Measurements from ENCODE around the gene ZNF837. TPM values are rescaled to one million over a fixed set of nuclear protein-coding genes. Genes with fewer than 3 reads are reported as not detected.

Gene ZNF837
- total and polyA plus RNA-seq, 2 of the 13 experiments (the other 11 are each of a cell fraction or from before 2014, with no cell fraction given) = 0.29 to 1.3 TPM

- no peak for TF ChIP-seq FOSL1 (CRISPR knock-in tag; IDR thresholded peaks at IDR 0.05; ENCODE audit: borderline replicate concordance)
- TF ChIP-seq TRIM22 (IDR thresholded peaks at IDR 0.05) = no peak
- peak; percentile 12; the same call in 1 of the 2 replicates for TF ChIP-seq DR1 (CRISPR knock-in tag; IDR thresholded peaks at IDR 0.05)
- TF ChIP-seq ZNF205 (CRISPR knock-in tag; IDR thresholded peaks at IDR 0.05) = no peak
- no peak for TF ChIP-seq ARNT (IDR thresholded peaks at IDR 0.05)
- TF ChIP-seq ZNF574 (CRISPR knock-in tag; IDR thresholded peaks at IDR 0.05) = 0 out of 2 replicates have a peak, but pooled peaks have one; percentile 3
- TF ChIP-seq, protein P1, sequence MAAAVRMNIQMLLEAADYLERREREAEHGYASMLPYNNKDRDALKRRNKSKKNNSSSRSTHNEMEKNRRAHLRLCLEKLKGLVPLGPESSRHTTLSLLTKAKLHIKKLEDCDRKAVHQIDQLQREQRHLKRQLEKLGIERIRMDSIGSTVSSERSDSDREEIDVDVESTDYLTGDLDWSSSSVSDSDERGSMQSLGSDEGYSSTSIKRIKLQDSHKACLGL (CRISPR knock-in tag; IDR thresholded peaks at IDR 0.05) = peak; percentile 15
- 0 out of 2 replicates have a peak, but pooled peaks have one; percentile 5 for TF ChIP-seq KMT2A (CRISPR knock-in tag; IDR thresholded peaks at IDR 0.05)
- TF ChIP-seq THAP9 (CRISPR knock-in tag; IDR thresholded peaks at IDR 0.05; ENCODE audit: borderline replicate concordance) = 0 out of 2 replicates have a peak, but pooled peaks have one; percentile 28
- TF ChIP-seq ZNF224 (CRISPR knock-in tag; IDR thresholded peaks at IDR 0.05) = peak; percentile 5; the same call in 1 of the 2 replicates
- TF ChIP-seq CAMTA2 (CRISPR knock-in tag; IDR thresholded peaks at IDR 0.05; ENCODE audit: borderline replicate concordance) = 0 out of 2 replicates have a peak, but pooled peaks have one; percentile 21
- no peak for TF ChIP-seq ZNF274 (CRISPR knock-in tag; IDR thresholded peaks at IDR 0.05)
- TF ChIP-seq ZNF839 (CRISPR knock-in tag; IDR thresholded peaks at IDR 0.05; ENCODE audit: borderline replicate concordance) = peak; percentile 67; the same call in 1 of the 2 replicates
- 0 out of 2 replicates have a peak, but pooled peaks have one; percentile 17 for TF ChIP-seq ZMYM4 (CRISPR knock-in tag; IDR thresholded peaks at IDR 0.05)
- 0 out of 2 replicates have a peak, but pooled peaks have one; percentile 23 for TF ChIP-seq FOXC1 (CRISPR knock-in tag; IDR thresholded peaks at IDR 0.05; ENCODE audit: borderline replicate concordance)
- TF ChIP-seq, protein P2, sequence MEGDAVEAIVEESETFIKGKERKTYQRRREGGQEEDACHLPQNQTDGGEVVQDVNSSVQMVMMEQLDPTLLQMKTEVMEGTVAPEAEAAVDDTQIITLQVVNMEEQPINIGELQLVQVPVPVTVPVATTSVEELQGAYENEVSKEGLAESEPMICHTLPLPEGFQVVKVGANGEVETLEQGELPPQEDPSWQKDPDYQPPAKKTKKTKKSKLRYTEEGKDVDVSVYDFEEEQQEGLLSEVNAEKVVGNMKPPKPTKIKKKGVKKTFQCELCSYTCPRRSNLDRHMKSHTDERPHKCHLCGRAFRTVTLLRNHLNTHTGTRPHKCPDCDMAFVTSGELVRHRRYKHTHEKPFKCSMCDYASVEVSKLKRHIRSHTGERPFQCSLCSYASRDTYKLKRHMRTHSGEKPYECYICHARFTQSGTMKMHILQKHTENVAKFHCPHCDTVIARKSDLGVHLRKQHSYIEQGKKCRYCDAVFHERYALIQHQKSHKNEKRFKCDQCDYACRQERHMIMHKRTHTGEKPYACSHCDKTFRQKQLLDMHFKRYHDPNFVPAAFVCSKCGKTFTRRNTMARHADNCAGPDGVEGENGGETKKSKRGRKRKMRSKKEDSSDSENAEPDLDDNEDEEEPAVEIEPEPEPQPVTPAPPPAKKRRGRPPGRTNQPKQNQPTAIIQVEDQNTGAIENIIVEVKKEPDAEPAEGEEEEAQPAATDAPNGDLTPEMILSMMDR (CRISPR knock-in tag; IDR thresholded peaks at IDR 0.05) = 0 out of 2 replicates have a peak, but pooled peaks have one; percentile 2
- peak; percentile 55; the same call in 1 of the 2 replicates for TF ChIP-seq ZNF563 (CRISPR knock-in tag; IDR thresholded peaks at IDR 0.05)
- no peak for TF ChIP-seq SP5 (CRISPR knock-in tag; IDR thresholded peaks at IDR 0.05; ENCODE audit: borderline replicate concordance, low read depth)
- 0 out of 2 replicates have a peak, but pooled peaks have one; percentile 21 for TF ChIP-seq AKAP8 (CRISPR knock-in tag; IDR thresholded peaks at IDR 0.05)
Observed at GRCh38 chr19:58409010-58409790, 28.4 kb upstream of the ZNF837 start (continued).
